Measurements from ENCODE around the gene FIG4.

- TF ChIP-seq RFX5 (IDR thresholded peaks at IDR 0.05) (no peak), REST (IDR thresholded peaks at IDR 0.05) (no peak), POLR2AphosphoS2 (conservative IDR thresholded peaks at IDR 0.05; ENCODE audit: low read length) (no peak), USF2 (IDR thresholded peaks at IDR 0.05) (no peak), HOXB5 (CRISPR knock-in tag; IDR thresholded peaks at IDR 0.05) (no peak), JUN (IDR thresholded peaks at IDR 0.05) (no peak), CTCF (IDR thresholded peaks at IDR 0.05) (no peak), ESRRA (IDR thresholded peaks at IDR 0.05; ENCODE audit: borderline replicate concordance, low read length) (no peak)
These were observed 149.7 kb downstream of the FIG4 start for GRCh38 chr6:109840796-109841195.

Data from A549 (cell line).